ENCODE data around the gene LTF. TPM values are rescaled to one million over a fixed set of nuclear protein-coding genes. Genes with fewer than 3 reads are reported as not detected.

Gene LTF
- total and polyA plus RNA-seq, 9 of the 15 experiments (the other 6 are each of a cell fraction or from before 2014, with no cell fraction given), result 0.07 TPM; not detected in 8

DNA sequence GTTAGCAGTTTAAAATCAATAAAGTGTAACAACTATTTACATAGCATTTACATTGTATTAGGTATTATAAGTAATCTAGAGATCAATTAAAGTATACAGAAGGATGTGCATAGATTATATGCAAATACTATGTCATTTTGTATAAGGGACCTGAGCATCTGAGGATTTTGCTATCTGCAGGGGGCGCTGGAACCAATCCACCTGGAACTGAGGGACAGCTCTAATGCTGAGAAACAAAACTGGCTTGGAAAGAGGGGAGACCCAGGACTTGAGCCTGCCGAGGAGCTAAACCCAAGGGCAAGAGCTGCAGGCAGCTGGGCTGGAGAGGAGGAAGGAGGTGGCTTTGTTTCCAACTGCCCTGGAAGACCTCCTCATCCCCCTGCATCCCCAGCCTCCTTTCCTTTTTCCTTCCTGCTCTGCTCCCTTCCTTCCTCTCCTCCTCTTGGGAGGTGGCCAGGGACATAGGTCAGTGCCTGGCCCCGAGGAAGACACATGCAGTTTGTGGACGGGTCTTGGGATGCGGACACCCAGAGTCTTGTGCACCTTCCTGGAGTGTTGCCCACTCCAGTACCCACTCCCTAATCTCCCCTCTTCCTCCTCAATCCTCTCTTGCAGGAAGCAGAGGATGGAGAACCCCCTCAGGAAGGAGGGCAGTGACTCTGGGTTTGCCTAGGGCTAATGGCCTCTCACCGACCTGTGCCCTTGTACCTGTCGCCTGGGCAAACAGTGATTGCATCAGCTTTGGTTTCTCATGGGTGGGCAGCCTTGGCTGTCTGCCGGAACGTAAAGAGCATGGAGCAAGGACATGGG is 32.2 kb upstream of the LTF start (continued):
- TF ChIP-seq RCOR1 (IDR thresholded peaks at IDR 0.05; ENCODE audit: borderline replicate concordance in 1 of 2, low read depth in 2 of 2, low read length in 2 of 2) (peak in 1 of 2 experiments; percentile 64; a peak in 1 of 4 replicates), PHB (CRISPR knock-in tag; IDR thresholded peaks at IDR 0.05) (peak; percentile 71; the same call in 1 of the 2 replicates), KLF16 (IDR thresholded peaks at IDR 0.05) (0 out of 2 replicates have a peak, but pooled peaks have one; percentile 5), JUND (IDR thresholded peaks at IDR 0.05; ENCODE audit: borderline replicate concordance, low read depth, low read length) (peak; percentile 46; the same call in 1 of the 2 replicates), JUND (tag; IDR thresholded peaks at IDR 0.05; ENCODE audit: borderline replicate concordance, low read depth, low read length) (no peak), ZBTB17 (CRISPR knock-in tag; IDR thresholded peaks at IDR 0.05) (0 out of 2 replicates have a peak, but pooled peaks have one; percentile 56), L3MBTL2 (IDR thresholded peaks at IDR 0.05) (0 out of 2 replicates have a peak, but pooled peaks have one; percentile 14), ZFPM2 (CRISPR knock-in tag; IDR thresholded peaks at IDR 0.05) (no peak), ETV5 (CRISPR knock-in tag; IDR thresholded peaks at IDR 0.05; ENCODE audit: low read depth) (0 out of 2 replicates have a peak, but pooled peaks have one; percentile 34), NR4A1 (CRISPR knock-in tag; IDR thresholded peaks at IDR 0.05) (no peak), NR4A1 (tag; IDR thresholded peaks at IDR 0.05) (peak; percentile 62), STAT5B (CRISPR knock-in tag; IDR thresholded peaks at IDR 0.05) (no peak)
- TF ChIP-seq, protein P1, sequence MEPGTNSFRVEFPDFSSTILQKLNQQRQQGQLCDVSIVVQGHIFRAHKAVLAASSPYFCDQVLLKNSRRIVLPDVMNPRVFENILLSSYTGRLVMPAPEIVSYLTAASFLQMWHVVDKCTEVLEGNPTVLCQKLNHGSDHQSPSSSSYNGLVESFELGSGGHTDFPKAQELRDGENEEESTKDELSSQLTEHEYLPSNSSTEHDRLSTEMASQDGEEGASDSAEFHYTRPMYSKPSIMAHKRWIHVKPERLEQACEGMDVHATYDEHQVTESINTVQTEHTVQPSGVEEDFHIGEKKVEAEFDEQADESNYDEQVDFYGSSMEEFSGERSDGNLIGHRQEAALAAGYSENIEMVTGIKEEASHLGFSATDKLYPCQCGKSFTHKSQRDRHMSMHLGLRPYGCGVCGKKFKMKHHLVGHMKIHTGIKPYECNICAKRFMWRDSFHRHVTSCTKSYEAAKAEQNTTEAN (CRISPR knock-in tag; IDR thresholded peaks at IDR 0.05), result no peak
- TF ChIP-seq, protein P2, sequence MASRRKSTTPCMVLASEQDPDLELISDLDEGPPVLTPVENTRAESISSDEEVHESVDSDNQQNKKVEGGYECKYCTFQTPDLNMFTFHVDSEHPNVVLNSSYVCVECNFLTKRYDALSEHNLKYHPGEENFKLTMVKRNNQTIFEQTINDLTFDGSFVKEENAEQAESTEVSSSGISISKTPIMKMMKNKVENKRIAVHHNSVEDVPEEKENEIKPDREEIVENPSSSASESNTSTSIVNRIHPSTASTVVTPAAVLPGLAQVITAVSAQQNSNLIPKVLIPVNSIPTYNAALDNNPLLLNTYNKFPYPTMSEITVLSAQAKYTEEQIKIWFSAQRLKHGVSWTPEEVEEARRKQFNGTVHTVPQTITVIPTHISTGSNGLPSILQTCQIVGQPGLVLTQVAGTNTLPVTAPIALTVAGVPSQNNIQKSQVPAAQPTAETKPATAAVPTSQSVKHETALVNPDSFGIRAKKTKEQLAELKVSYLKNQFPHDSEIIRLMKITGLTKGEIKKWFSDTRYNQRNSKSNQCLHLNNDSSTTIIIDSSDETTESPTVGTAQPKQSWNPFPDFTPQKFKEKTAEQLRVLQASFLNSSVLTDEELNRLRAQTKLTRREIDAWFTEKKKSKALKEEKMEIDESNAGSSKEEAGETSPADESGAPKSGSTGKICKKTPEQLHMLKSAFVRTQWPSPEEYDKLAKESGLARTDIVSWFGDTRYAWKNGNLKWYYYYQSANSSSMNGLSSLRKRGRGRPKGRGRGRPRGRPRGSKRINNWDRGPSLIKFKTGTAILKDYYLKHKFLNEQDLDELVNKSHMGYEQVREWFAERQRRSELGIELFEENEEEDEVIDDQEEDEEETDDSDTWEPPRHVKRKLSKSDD (conservative IDR thresholded peaks at IDR 0.05; ENCODE audit: low read length), result no peak
- TF ChIP-seq, protein P3, sequence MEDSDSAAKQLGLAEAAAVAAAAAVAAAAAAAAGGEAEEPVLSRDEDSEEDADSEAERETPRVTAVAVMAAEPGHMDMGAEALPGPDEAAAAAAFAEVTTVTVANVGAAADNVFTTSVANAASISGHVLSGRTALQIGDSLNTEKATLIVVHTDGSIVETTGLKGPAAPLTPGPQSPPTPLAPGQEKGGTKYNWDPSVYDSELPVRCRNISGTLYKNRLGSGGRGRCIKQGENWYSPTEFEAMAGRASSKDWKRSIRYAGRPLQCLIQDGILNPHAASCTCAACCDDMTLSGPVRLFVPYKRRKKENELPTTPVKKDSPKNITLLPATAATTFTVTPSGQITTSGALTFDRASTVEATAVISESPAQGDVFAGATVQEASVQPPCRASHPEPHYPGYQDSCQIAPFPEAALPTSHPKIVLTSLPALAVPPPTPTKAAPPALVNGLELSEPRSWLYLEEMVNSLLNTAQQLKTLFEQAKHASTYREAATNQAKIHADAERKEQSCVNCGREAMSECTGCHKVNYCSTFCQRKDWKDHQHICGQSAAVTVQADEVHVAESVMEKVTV (CRISPR knock-in tag; IDR thresholded peaks at IDR 0.05), result peak; percentile 60

All from K562 (cell line).